HT1080 (cell line): ENCODE measurements around the gene SCIN. TPM values are rescaled to one million over a fixed set of nuclear protein-coding genes. Genes with fewer than 3 reads are reported as not detected.

ENCODE experiments used
- small RNA-seq: library from RNA; depleted of rRNA; stranded (forward); fragments of <200 nt; gene quantifications from one replicate; pipeline ENCODE3, GENCODE V24; 2014
- total RNA-seq: library from RNA; depleted of rRNA; stranded (reverse); fragments of >200 nt; shearing (Covaris generic); gene quantifications from 2 replicates; pipeline ENCODE4 v1.2.3, GENCODE V29; 2014; rRNA removed

SCIN gene
- total RNA-seq, 1 experiment from 2014 or later = 0.03 TPM

Small RNAs within 50 kb of the gene (small RNA-seq; reads per million reads assigned to genes)
- gene RF00264 = not detected

Other genes starting within 250 kb of the SCIN start
- 1.1 and 1.6 TPM in 2 replicates for gene VWDE, start 166.9 kb upstream of the SCIN start, total RNA-seq
- gene ARL4A, start 116.9 kb downstream of the SCIN start, total RNA-seq = 14.8 and 18.2 TPM in 2 replicates